H1 (cell line): ENCODE results near the gene CSNK1A1. TPM values are rescaled to one million over a fixed set of nuclear protein-coding genes. Genes with fewer than 3 reads are reported as not detected.

Experiments
- CTCF ChIA-PET: fragments of 300-600 bp; sonication (Branson Sonifier 250); formaldehyde crosslinking; loops from one replicate; lab custom pipeline; 2021; ENCODE audit not compliant: partially characterized antibody; lab: Charles Lee
- POLR2A ChIA-PET: fragments of 300-600 bp; sonication (Branson Sonifier 250); formaldehyde crosslinking; loops from one replicate; lab custom pipeline; 2021; ENCODE audit warnings: inconsistent platforms; ENCODE audit not compliant: partially characterized antibody; lab: Charles Lee
- DNase-seq, 2 experiments: peaks; one replicate each; pipeline versions ENCODE4 v3.0.0 to v3.0.0-alpha.2; 2010 to 2022; ENCODE audit warnings: low spot score in 2 of 2, low read depth in 1 of 2, mixed read lengths in 1 of 2
- FAIRE-seq: peaks from 2 replicates; lab custom pipeline; 2011; peaks lifted over from hg19 to GRCh38; lab: Jason Lieb, UNC
- H2AFZ ChIP-seq: 2 replicates; pipeline ENCODE4 v1.8.1; 2012; ENCODE audit warnings: low read length, inconsistent platforms
- H2AK5ac ChIP-seq: 2 replicates; pipeline ENCODE4 v1.6.1; 2013; ENCODE audit warnings: low read depth, low read length
- H2BK120ac ChIP-seq: replicated peaks from 2 replicates; pipeline ENCODE3; 2013; ENCODE audit warnings: low read depth, low read length, inconsistent platforms
- H2BK12ac ChIP-seq: 2 replicates; pipeline ENCODE4 v1.6.1; 2013; ENCODE audit warnings: low read depth, low read length
- H2BK15ac ChIP-seq: 2 replicates; pipeline ENCODE4 v1.6.1; 2013; ENCODE audit warnings: low read length
- H2BK20ac ChIP-seq: 2 replicates; pipeline ENCODE4 v1.6.1; 2013; ENCODE audit warnings: low read length
- H2BK5ac ChIP-seq: 2 replicates; pipeline ENCODE4 v1.6.1; 2013; ENCODE audit warnings: low read depth, low read length
- H3K14ac ChIP-seq: 2 replicates; pipeline ENCODE4 v1.6.1; 2013; ENCODE audit warnings: inconsistent platforms; ENCODE audit not compliant: insufficient read length
- H3K18ac ChIP-seq: 2 replicates; pipeline ENCODE4 v1.6.1; 2013; ENCODE audit warnings: low read length; ENCODE audit errors: extremely low read depth
- H3K23ac ChIP-seq: 2 replicates; pipeline ENCODE4 v1.6.1; 2013; ENCODE audit warnings: inconsistent platforms; ENCODE audit not compliant: insufficient read length
- H3K23me2 ChIP-seq: 2 replicates; pipeline ENCODE4 v1.6.1; 2013; ENCODE audit warnings: low read depth, low read length
- H3K27ac ChIP-seq: 2 replicates; pipeline ENCODE4 v1.6.1; 2011; ENCODE audit warnings: low read depth, low read length, inconsistent platforms
- H3K27me3 ChIP-seq, 4 experiments: replicated peaks in 1 of 4; 1 replicate in 1 of 4; 2 replicates in 3 of 4; pipeline versions ENCODE4 v1.6.1 to v1.8.1; 2011 to 2013; ENCODE audit warnings: low read length in 3 of 4, mild to moderate bottlenecking in 3 of 4, inconsistent platforms in 2 of 4, mixed read lengths in 2 of 4, moderate library complexity in 1 of 4; ENCODE audit not compliant: control insufficient read depth in 3 of 4, insufficient read depth in 3 of 4; ENCODE audit errors: extremely low read depth in 1 of 4
- H3K36me3 ChIP-seq, 4 experiments: 2 replicates each; pipeline versions ENCODE4 v1.6.1 to v1.8.1; 2011 to 2013; ENCODE audit warnings: mild to moderate bottlenecking in 4 of 4, low read length in 3 of 4, moderate library complexity in 2 of 4, control low read depth in 1 of 4, inconsistent platforms in 1 of 4; ENCODE audit not compliant: insufficient read depth in 4 of 4, control insufficient read depth in 2 of 4
- H3K4ac ChIP-seq: replicated peaks from 2 replicates; pipeline ENCODE3; 2013; ENCODE audit warnings: low read length, low read depth, mixed read lengths, inconsistent platforms; ENCODE audit not compliant: insufficient read length
- H3K4me1 ChIP-seq, 4 experiments: replicated peaks in 1 of 4; 1 replicate in 1 of 4; 2 replicates in 3 of 4; pipeline versions ENCODE4 v1.6.1 to v1.8.1; 2011 to 2013; ENCODE audit warnings: low read length in 3 of 4, inconsistent platforms in 2 of 4, mixed read lengths in 1 of 4; ENCODE audit not compliant: insufficient read depth in 4 of 4, control insufficient read depth in 3 of 4
- H3K4me2 ChIP-seq, 2 experiments: 2 replicates each; pipeline versions ENCODE4 v1.6.1 to v1.8.1; 2011 to 2013; ENCODE audit warnings: low read depth in 2 of 2, low read length in 2 of 2, control low read depth in 1 of 2, inconsistent platforms in 1 of 2, mild to moderate bottlenecking in 1 of 2; ENCODE audit not compliant: insufficient read depth in 1 of 2
- H3K4me3 ChIP-seq, 4 experiments: fragments of 200-600, 300-600 bp in 1 of 4; sonication (generic), shearing (Covaris generic), sonication (Bioruptor Twin) in 1 of 4; 2 replicates each; pipeline versions ENCODE4 v1.5.1 to v1.8.1; 2011 to 2016; ENCODE audit warnings: low read length in 4 of 4, low read depth in 3 of 4, control low read depth in 2 of 4, inconsistent platforms in 2 of 4, mild to moderate bottlenecking in 2 of 4, mixed read lengths in 1 of 4, moderate library complexity in 1 of 4; ENCODE audit not compliant: insufficient read depth in 2 of 4; ENCODE audit errors: extremely low read depth in 1 of 4
- H3K56ac ChIP-seq: replicated peaks from 2 replicates; pipeline ENCODE3; 2013; ENCODE audit warnings: low read depth, mild to moderate bottlenecking, mixed read lengths, low read length, inconsistent platforms; ENCODE audit not compliant: insufficient read length
- H3K79me1 ChIP-seq: 2 replicates; pipeline ENCODE4 v1.6.1; 2013; ENCODE audit warnings: low read depth, low read length, control low read depth
- H3K79me2 ChIP-seq, 2 experiments: 2 replicates each; pipeline versions ENCODE4 v1.6.1 to v1.8.1; 2012 to 2013; ENCODE audit warnings: low read length in 2 of 2, mild to moderate bottlenecking in 2 of 2, inconsistent platforms in 1 of 2; ENCODE audit not compliant: insufficient read depth in 2 of 2, control insufficient read depth in 1 of 2
- H3K9ac ChIP-seq, 4 experiments: replicated peaks in 1 of 4; 1 replicate in 1 of 4; 2 replicates in 3 of 4; pipeline versions ENCODE4 v1.6.1 to v1.8.1; 2011 to 2013; ENCODE audit warnings: low read depth in 3 of 4, low read length in 3 of 4, control low read depth in 2 of 4, mild to moderate bottlenecking in 2 of 4, moderate library complexity in 2 of 4, inconsistent platforms in 1 of 4; ENCODE audit errors: extremely low read depth in 1 of 4
- H3K9me3 ChIP-seq, 2 experiments: 2 replicates each; pipeline versions ENCODE4 v1.6.1 to v1.8.1; 2012 to 2013; ENCODE audit warnings: mild to moderate bottlenecking in 2 of 2, moderate library complexity in 2 of 2, control low read depth in 1 of 2, inconsistent platforms in 1 of 2, low read depth in 1 of 2, low read length in 1 of 2, mixed read lengths in 1 of 2; ENCODE audit not compliant: insufficient read depth in 2 of 2
- H4K20me1 ChIP-seq, 2 experiments: replicated peaks in 1 of 2; 2 replicates each; pipeline versions ENCODE3 to v1.8.1; 2011 to 2013; ENCODE audit warnings: inconsistent platforms in 2 of 2, low read length in 2 of 2, mild to moderate bottlenecking in 1 of 2; ENCODE audit not compliant: insufficient read depth in 2 of 2, control insufficient read depth in 1 of 2
- H4K5ac ChIP-seq: 2 replicates; pipeline ENCODE4 v1.6.1; 2013; ENCODE audit warnings: low read length, low read depth, mixed read lengths, inconsistent platforms; ENCODE audit not compliant: insufficient read length
- H4K8ac ChIP-seq: 2 replicates; pipeline ENCODE4 v1.8.0; 2013; ENCODE audit warnings: mild to moderate bottlenecking, moderate library complexity, low read length, inconsistent platforms; ENCODE audit not compliant: insufficient read depth; ENCODE audit errors: extremely low read depth
- H4K91ac ChIP-seq: replicated peaks from 2 replicates; pipeline ENCODE3; 2013; ENCODE audit warnings: low read length, mixed read lengths, inconsistent platforms; ENCODE audit not compliant: insufficient read length
- CBX5 ChIP-seq: fragments of 300-800, 300-1000 bp; sonication (generic); IDR thresholded peaks from 2 replicates; pipeline ENCODE4 v1.7.1; 2016; ENCODE audit warnings: antibody characterized with exemption, low read length, low read depth
- E2F6 ChIP-seq: IDR thresholded peaks from 2 replicates; pipeline ENCODE4 v1.6.1; 2012; ENCODE audit warnings: inconsistent platforms
- GABPA ChIP-seq: IDR thresholded peaks from 2 replicates; pipeline ENCODE4 v1.6.1; 2011; ENCODE audit warnings: mild to moderate bottlenecking, low read length, moderate library complexity, borderline replicate concordance; ENCODE audit not compliant: insufficient read depth
- MAX ChIP-seq: IDR thresholded peaks from 2 replicates; pipeline ENCODE4 v1.6.1; 2012; ENCODE audit warnings: inconsistent platforms
- POLR2AphosphoS5 ChIP-seq: IDR thresholded peaks from 2 replicates; pipeline ENCODE4 v1.6.1; 2011; ENCODE audit warnings: low read depth, low read length
- RBBP5 ChIP-seq: IDR thresholded peaks from 2 replicates; pipeline ENCODE4 v1.7.1; 2012; ENCODE audit warnings: low read depth, mild to moderate bottlenecking, inconsistent platforms, low read length, moderate library complexity, borderline replicate concordance
- SAP30 ChIP-seq: fragments of 300-600 bp; sonication (generic); IDR thresholded peaks from 2 replicates; pipeline ENCODE4 v1.7.1; 2012; ENCODE audit warnings: low read length, moderate library complexity, mild to moderate bottlenecking, inconsistent platforms; ENCODE audit not compliant: insufficient read depth, insufficient replicate concordance
- SIN3A ChIP-seq, 2 experiments: IDR thresholded peaks in 1 of 2; conservative IDR thresholded peaks in 1 of 2; 2 replicates each; pipeline ENCODE4 v1.6.1; 2011 to 2012; ENCODE audit warnings: low read length in 2 of 2, improper control_type of control experiment in 1 of 2, low read depth in 1 of 2, mild to moderate bottlenecking in 1 of 2
- TAF1 ChIP-seq: IDR thresholded peaks from 2 replicates; pipeline ENCODE4 v1.6.1; 2011; ENCODE audit warnings: mild to moderate bottlenecking, low read depth, low read length
- WGBS, 2 experiments: shearing (Covaris generic) in 1 of 2; methylation state at CpG; one replicate each; pipeline versions ENCODE4 v1.1.6 to v1.1.7; 2013 to 2015; ENCODE audit warnings: low lambda C conversion rate in 2 of 2, mixed read lengths in 2 of 2, inconsistent platforms in 1 of 2, low coverage in 1 of 2, missing lambda C conversion rate in 1 of 2; ENCODE audit not compliant: insufficient replicate concordance in 2 of 2, insufficient coverage in 1 of 2, insufficient read length in 1 of 2; ENCODE audit errors: extremely low coverage in 1 of 2, missing lambda C conversion rate in 1 of 2; 5-methylcytosine and 5-hydroxymethylcytosine counted together
- polyA plus RNA-seq, 7 experiments: library from polyadenylated mRNA; depleted of rRNA in 3 of 7; stranded (reverse) in 5 of 7; unstranded in 2 of 7; fragments of >200 nt in 5 of 7; fragments of 200-250 nt in 2 of 7; gene quantifications; 1 replicate in 5 of 7; 2 replicates in 1 of 7; 4 replicates in 1 of 7; pipeline versions ENCODE4 v1.2.1 to v1.2.3, GENCODE V29; 2011 to 2013; ENCODE audit warnings: missing spikeins in 2 of 7, mixed read lengths in 2 of 7
- total RNA-seq: library from RNA; stranded (reverse); fragmentation: NEBNext Ultra II Directional; extraction: Animal tissue kit (Norgen Biotek cat#: 25700); gene quantifications from 2 replicates; pipeline ENCODE4 v1.2.1, GENCODE V29; 2021

The CSNK1A1 gene
- total and polyA plus RNA-seq, 2 of the 8 experiments (the other 6 are each of a cell fraction or from before 2014, with no cell fraction given) = 61.2 to 244 TPM

- WGBS, 2 experiments = 49% methylated on average over 10 of the region's 10 CpGs; no CpG with 5 or more reads in 1 of the 2 experiments
- POLR2A ChIA-PET = no interaction called here
Observed at GRCh38 chr5:149580808-149581191, 29.6 kb upstream of the CSNK1A1 start.

More at GRCh38 chr5:149580808-149581191, 29.6 kb upstream of the CSNK1A1 start:
- Histone ChIP-seq H4K20me1 (no peaks in the 10 kb centered on the region), H2AFZ (peak overlapping the region; percentile 97), H3K9me3 (no peaks in the 10 kb centered on the region), H3K23ac (no peak overlapping the region), H2BK120ac (no peak overlapping the region), H2AK5ac (no peak overlapping the region), H3K14ac (no peak overlapping the region), H3K27me3 (peaks cover 0 to 18% (median 13%) of the 10 kb centered on the region in 4 experiments; a peak in 6 of 7 replicates), H2BK5ac (no peak overlapping the region), H4K8ac (no peak overlapping the region), H4K5ac (no peak overlapping the region), H4K91ac (no peak overlapping the region), H3K27ac (no peak overlapping the region), H3K18ac (peak overlapping the region; percentile 90), H3K4me1 (peaks cover 0 to 14% (median 5%) of the 10 kb centered on the region in 4 experiments; a peak in 6 of 7 replicates), H3K56ac (no peak overlapping the region), H3K4ac (no peak overlapping the region), H3K23me2 (peaks cover 10% of the 10 kb centered on the region), H2BK15ac (no peak overlapping the region), H3K4me3 (peak overlapping the region; percentile 44 to 64 (median 50)), H3K79me2 (no peaks in the 10 kb centered on the region), H3K79me1 (no peaks in the 10 kb centered on the region), H3K36me3 (no peaks in the 10 kb centered on the region), H2BK12ac (no peak overlapping the region), H3K4me2 (peak overlapping the region; percentile 77 to 87), H2BK20ac (no peak overlapping the region; the same call in 1 of the 2 replicates), H3K9ac (no peak overlapping the region)
- no peak for DNase-seq
- CTCF ChIA-PET = interaction anchor here (0.6 to 5.6 kb wide), 13 partner anchors 8 to 152 kb away, joined by 3 to 33 read pairs (median 4); no protein-coding TSS in a partner anchor
- no peak for TF ChIP-seq E2F6
- no peak for TF ChIP-seq TAF1
- no peak for TF ChIP-seq MAX
- no peak for TF ChIP-seq SIN3A (conservative IDR thresholded peaks at IDR 0.05 in 1 of 2, IDR thresholded peaks at IDR 0.05 in 1 of 2; ENCODE audit: low read depth in 1 of 2, low read length in 2 of 2)
- TF ChIP-seq POLR2AphosphoS5 = no peak
- TF ChIP-seq GABPA = no peak
- no peak for TF ChIP-seq CBX5
- TF ChIP-seq RBBP5 = no peak
- no peak for TF ChIP-seq SAP30
- no peak for FAIRE-seq
